Stimulated activated CD4-positive, alpha-beta T cell treated with anti-CD3 and anti-CD28 coated beads, Interleukin-1b, Interleukin-23, amount 100 ng/mL, for 1 hour (primary cell): ENCODE results near the gene MBLAC1.
A peak's percentile ranks its signal among the peaks of the same experiment; 100 is the strongest.

Source experiments
- DNase-seq, 2 donors: peaks; one replicate each; pipeline ENCODE4 v3.0.0-alpha.2; 2020; ENCODE audit warnings: low read depth in 2 of 2

MBLAC1 gene

GRCh38 chr7:100153708-100154535 lies 27.2 kb downstream of the MBLAC1 start:
- no peak for DNase-seq

- no peak for DNase-seq
Observed at GRCh38 chr7:100154651-100155491, 28.1 kb downstream of the MBLAC1 start.

GRCh38 chr7:100155553-100156317 lies 29.0 kb downstream of the MBLAC1 start:
- no peak for DNase-seq

GRCh38 chr7:100156331-100157068 lies 29.7 kb downstream of the MBLAC1 start:
- no peak for DNase-seq

GRCh38 chr7:100157069-100157333 lies 30.2 kb downstream of the MBLAC1 start:
- no peak for DNase-seq

- DNase-seq, result no peak
Observed at GRCh38 chr7:100157334-100158228, 30.8 kb downstream of the MBLAC1 start.

- DNase-seq, result peak; percentile 71 to 89
Observed at GRCh38 chr7:100158229-100159098, 31.7 kb downstream of the MBLAC1 start, which contains the start of gene TRAPPC14. TRAPPC14 (minus strand) TSS chr7:100158723; CDS start chr7:100158499, 224 bp downstream.

GRCh38 chr7:100159099-100159623 lies 32.4 kb downstream of the MBLAC1 start:
- DNase-seq, result no peak

- no peak for DNase-seq
Observed at GRCh38 chr7:100160067-100160466, 33.3 kb downstream of the MBLAC1 start.

- no peak for DNase-seq
Observed at GRCh38 chr7:100163006-100163531, 36.3 kb downstream of the MBLAC1 start.

- no peak for DNase-seq
Observed at GRCh38 chr7:100163871-100164270, 37.1 kb downstream of the MBLAC1 start.

- DNase-seq, result no peak
Observed at GRCh38 chr7:100166317-100166940, 39.7 kb downstream of the MBLAC1 start.

GRCh38 chr7:100166970-100167911 lies 40.5 kb downstream of the MBLAC1 start:
- no peak for DNase-seq

- DNase-seq, result no peak
Observed at GRCh38 chr7:100167912-100168323, 41.2 kb downstream of the MBLAC1 start.

GRCh38 chr7:100169147-100169850 lies 42.5 kb downstream of the MBLAC1 start:
- no peak for DNase-seq

- no peak for DNase-seq
Observed at GRCh38 chr7:100170101-100170897, 43.5 kb downstream of the MBLAC1 start.
